ENCODE data around the gene CPNE1.
"Not testable (repeated sequence)": the region's sequence is repeated elsewhere in the genome, so short reads cannot be mapped to it uniquely, and the experiment has no call there.

CPNE1 gene

DNA sequence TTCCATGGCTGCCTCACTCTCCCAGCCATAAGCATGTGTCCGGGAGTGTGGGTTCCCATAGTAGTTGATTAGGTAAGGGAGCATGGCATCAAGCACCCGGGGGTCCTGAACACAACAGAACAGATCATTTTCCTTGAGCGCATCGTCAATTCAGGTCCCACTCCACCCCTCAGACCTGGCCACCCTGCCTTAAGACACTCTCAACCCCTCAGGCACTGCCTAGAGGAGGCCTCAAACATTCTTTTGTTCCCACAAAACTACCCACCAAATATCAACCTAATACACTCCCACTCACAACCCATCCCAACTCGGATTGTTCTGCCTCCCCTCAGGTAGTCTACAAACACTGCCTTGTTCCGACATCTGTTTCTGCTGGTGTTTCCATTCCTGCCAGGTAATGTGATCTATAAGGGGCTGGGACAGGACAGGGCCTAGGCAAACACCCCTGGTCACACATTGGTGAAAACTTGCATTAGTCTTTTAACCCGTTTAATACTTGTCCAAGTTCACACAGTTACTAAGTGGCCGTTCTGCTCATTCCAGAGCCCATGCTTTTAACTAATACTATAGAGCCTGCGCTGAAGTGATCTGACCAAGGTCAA lies 33.1 kb upstream of the CPNE1 start:
- DNase-seq: no peak

DNA sequence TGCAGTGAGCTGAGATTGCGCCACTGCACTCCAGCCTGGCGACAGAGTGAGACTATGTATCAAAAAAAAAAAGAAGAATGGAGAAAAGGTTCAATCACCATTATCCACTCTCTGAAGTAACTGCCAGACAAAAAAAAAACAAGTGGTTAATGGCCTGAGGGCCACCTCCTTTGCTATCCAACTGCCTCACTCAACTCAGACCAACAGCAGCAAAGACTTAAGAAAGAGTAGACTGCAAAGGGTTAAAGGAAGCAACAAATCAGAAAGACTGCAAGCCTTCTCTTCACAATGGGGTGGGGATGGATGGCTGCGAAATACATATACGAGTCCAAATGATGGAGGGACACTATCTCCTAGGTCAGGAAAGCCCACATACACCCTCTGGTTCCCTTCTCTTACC lies 31.3 kb upstream of the CPNE1 start:
- no peak for DNase-seq

DNA sequence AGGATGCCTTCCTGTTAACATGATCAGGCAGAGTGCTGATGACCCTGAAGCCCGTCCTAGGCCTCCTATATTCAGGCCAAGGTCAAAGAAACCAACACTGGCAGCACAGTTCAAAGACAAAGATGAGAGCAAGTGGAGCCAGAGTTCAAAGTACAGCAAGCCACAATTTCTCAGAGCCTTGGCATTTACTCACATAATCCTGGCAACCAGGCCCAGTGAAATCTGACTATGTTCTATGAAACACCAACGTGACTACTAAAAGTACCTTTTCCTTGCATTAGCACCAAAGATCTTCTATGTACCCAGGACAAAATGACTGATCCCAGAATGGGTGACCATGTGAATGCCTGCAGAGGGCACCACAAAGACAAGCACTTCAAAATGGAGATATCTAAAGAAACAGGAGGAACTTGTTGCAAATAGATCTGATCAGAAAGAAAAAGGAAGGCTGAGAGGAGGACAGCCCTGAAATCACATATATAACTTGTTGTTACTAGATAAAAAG lies 30.6 kb upstream of the CPNE1 start:
- no peak for DNase-seq

DNA sequence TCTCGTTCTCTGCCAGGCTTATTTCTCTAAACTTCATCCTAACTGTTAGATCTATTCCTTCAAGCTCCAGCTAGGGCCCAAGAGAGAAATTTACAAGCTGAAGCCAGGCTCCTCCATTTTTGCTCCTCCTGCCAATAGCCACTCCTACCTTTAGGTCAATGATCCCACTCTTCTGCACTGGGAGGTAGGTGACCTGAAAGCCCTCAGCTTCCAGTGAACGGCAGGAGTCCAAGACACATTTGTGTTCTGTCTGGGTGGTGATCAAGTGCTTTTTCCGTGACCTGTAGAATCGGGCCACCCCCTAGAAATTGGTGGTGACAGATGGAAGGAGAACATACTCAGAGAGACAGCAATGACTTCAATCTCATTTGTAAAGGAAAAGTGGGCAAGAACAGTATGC lies 25.6 kb upstream of the CPNE1 start:
- no peak for DNase-seq

DNA sequence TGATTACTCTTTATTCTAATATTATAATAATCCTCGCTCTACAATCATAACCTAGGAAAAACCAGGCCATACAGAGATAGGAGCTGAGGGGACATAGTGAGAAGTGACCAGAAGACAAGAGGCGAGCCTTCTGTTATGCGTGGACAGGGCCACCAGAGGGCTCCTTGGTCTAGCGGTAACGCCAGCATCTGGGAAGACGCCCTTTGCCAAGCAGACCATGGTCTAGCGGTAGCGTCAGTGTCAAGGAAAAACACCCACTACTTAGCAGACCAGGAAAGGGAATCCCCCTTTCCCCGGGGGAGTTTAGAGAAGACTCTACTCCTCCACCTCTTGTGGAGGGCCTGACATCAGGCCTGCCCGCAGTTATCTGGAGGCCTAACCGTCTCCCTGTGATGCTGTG lies 22.2 kb upstream of the CPNE1 start:
- not testable (repeated sequence) for DNase-seq

DNA sequence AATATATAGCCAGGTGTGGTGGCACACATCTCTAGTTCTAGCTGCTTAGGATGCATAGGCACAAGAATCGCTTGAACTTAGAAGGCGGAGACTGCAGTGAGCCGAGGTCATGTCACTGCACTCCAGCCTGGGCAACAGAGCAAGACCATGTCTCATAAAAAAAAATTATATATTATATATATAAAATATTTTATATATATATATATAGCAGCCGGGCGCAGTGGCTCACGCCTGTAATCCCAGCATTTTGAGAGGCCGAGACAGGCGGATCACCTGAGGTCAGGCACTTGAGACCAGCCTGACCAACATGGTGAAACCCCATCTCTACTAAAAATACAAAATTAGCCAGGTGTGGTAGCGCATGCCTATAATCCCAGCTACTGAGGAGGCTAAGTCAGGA lies 20.7 kb upstream of the CPNE1 start:
- not testable (repeated sequence) for DNase-seq

DNA sequence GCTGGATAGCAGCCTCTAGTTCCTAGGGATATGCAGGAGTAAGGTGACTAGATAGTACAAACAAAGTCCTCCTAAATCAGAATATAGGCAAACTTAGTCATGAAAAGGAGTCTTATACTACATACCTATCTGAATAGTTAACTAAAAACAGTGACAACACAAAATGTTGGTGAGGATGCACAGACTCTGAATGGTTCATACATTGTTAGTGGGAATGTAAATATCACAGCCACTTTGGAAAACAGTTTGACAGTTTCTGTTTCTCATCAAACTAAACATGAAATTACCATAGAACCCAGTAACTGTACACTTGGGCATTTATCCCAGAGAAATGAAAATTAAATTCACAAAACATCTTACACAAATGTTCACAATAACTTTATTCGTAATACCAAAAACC lies 17.3 kb upstream of the CPNE1 start:
- no peak for DNase-seq

DNA sequence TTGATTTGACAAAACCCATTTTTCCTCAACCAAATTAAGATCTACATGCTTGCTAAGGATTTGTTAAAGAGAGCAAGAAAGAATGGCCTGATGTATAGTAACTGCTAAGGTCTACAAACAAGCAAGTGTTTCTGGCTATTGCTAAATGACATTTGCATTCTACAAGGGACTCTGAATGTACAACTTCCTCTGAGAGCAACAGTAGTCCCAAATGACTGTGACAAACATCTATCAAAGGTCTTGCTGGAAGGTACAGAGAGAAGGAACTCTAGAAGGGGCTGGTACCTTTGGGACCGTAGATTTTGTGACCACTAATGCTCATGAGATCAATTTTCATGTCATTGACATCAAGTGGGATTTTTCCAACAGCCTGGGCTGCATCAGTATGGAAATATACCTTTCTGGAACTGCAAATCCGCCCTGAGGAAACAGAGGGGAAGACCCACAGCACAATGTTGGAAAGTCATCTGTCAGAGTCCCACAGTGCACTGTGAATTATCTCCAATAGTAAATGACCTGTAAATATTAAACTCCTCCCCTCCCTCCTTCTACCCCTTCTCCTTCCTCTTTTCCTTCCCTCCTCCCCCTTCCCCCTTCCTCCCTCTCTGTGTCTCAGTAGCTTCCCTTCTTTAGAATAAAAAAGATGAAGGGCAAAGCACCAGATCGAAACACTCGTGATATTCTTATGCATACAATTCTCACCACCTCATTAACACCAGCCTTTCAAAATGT lies 15.9 kb upstream of the CPNE1 start:
- DNase-seq: no peak

DNA sequence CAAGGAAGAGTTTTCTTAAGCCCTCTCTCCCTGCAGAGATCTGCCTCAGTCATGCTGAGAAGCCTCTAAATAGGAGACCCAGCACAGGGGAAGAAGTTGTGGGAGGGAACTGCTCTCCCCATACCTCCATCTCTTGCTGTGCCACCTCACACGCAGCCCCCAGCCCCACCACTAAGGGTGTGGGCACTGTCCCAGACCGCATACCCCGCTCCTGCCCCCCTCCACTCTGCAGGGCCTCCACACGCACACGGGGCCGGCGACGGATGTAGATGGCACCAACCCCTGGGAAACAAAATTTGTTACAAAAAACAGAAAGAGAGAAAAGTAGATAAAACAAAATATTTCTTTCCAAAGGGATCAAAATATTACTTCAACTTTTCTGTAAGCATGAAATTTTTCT lies 10.2 kb upstream of the CPNE1 start:
- DNase-seq: no peak

DNA sequence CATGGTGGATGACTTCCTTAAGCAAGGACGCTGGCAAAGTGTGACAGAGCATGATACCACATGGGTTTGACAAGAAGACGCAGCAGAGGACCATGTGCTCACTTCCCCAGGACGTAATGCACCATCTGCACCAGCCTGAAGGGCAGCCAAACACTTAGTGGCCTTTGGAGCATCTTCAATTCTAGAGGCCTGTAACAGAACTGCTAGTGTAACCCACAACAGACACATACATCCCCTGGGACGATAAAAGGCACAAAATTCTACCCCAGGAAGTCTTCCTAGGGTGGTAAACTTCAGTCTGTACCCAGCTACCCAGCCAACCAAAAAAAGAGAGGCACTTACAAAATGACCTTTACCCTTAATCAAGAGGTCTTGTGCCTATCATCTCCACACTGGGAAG lies 9.2 kb upstream of the CPNE1 start:
- DNase-seq: no peak

DNA sequence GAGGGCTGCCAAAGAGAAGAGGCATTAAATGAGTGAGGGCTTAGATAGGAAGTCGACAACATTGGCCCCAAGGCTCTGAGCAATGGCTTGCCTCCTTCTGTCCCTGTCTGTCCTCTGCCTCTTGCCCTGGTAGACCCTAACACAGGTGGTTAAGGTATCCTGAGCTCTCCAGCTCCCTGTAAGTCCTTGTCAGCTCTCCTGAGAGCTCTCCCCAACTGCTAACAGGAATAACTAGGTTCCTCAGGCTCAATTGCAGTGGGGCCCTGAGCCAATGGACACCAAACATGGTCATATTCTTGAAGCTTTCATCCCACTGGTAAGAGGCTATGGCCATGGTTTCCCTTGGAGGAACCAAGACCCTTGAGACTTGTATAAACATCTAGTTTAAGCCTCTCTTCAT lies 5.0 kb upstream of the CPNE1 start:
- DNase-seq: no peak

DNA sequence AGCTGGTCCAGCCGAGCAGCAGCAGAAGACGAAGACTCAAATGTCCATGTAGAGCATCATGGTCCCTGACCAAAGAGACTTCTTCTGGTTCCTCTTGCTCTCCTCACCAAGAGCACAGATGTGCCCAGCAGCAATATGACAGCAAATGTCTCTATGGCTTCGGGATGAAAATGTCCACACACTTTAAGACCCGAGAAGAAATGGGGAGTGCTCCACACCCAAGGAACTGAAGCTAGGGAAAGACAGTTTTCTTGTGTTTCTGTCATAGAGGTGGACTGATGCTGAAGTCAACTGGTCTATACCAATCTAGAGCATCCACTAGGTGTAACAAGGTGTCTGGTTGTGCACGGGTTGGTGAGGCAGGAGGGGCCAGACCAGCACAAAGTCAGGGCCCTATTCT lies 4.5 kb upstream of the CPNE1 start:
- DNase-seq: no peak

DNA sequence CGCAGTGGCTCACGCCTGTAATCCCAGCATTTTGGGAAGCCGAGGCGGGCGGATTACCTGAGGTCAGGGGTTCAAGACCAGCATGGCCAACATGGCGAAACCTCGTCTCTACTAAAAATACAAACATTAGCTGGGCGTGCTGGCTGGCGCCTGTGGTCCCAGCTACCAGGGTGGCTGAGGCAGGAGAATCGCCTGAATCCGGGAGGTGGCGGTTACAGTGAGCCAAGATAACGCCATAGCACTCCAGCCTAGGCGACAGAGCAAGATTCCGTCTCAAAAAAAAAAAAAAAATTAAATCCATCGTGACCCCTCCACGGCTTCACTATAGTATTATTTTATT lies 1.2 kb upstream of the CPNE1 start:
- no peak for DNase-seq

DNA sequence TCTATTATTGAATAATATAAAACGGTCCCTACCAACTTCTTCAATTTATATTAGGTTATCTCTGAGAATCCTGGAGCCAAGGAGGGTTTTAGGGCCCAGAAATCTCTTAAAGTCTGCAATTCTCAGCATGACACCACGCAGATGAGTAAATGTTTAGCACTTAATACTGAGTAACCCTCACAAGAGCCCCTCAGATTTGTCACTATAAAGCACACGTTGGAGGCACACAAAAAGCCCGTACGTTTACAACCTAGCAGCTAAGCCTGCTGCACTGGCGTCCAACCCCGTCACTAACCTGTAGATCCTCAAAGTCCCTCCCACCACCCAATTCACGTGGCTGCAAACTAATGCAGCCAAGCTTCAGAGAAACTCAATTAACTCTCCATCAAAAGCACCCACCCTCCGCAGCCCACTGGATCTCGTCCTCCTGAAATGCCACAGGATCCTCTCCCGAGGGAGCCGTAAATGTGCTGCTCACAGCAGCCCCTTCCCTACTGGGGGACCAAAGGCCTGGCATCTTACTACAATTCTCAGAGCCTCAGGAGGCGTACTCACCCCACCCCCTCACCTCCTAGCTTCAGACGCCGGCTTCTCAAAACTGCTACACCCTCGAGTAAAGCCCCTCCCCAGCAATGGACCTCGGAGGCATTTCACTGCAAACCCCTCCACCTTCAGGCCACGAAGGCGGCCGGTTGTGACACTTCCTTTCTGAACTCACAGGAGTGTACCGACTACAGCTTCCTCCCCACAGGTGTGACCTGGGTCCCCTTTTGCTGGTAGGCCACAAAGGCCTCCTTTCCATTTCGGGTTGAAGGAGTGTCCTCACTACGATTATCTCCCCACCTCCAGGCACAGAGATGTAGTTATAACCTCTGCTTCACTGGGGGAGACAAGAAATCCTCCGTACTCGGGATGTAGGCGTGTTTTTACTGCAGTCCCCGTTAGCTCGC lies 909 bp downstream of the CPNE1 start:
- DNase-seq: peak; percentile 17 to 47 (median 30)

DNA sequence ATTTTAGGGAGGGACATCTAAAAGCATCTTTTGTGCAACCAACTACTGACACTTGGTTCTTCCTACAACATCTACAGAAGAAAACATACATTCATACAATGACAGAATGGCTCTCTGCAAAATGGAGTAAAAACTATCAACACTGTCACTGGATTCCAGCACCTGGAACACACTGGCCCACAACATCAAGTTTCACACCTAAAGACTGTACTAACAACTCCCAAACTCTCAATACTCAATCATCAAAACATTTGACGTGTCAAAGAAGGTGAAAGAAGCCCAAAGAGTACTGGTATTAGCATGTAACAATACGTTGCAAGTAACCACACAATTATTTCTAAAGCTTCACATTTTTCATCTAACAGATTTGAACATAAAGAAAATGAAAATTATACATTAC lies 2.1 kb downstream of the CPNE1 start:
- DNase-seq: no peak

DNA sequence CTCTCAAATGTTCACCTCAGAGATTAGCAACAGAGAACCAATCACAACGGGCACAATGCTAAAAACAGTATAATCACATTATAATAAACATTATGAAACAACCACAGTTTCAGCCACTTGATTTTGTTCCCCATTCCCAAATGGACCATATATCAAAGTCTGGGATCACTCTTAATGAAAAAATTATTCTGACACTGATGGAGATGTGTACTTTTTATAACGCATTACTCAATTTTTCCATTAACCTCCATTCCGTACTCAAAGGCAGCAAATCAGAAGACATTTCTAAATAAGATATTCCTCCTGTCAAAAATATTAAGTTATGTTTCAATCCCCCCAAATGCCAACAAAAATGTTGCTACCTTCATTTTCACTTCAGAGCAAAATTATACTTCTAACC lies 2.8 kb downstream of the CPNE1 start:
- DNase-seq: no peak

DNA sequence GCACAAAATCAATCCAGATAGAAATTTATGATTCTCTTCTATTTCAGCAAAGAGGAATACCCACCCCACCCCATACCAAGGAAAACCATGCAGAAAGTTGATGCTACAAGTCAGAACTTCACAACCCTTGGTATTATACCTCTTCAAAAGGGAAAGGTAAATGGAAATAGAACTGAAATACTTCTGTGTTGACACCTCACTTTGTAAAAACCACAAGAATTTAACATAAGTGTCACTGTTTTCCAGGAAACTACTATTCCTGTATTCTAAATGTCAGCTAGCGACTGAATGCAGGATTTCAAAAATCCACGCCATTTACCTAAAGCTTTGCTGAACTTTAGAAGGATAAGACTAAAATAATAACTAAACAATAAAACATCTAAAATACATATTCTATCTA lies 3.6 kb downstream of the CPNE1 start:
- DNase-seq: no peak

DNA sequence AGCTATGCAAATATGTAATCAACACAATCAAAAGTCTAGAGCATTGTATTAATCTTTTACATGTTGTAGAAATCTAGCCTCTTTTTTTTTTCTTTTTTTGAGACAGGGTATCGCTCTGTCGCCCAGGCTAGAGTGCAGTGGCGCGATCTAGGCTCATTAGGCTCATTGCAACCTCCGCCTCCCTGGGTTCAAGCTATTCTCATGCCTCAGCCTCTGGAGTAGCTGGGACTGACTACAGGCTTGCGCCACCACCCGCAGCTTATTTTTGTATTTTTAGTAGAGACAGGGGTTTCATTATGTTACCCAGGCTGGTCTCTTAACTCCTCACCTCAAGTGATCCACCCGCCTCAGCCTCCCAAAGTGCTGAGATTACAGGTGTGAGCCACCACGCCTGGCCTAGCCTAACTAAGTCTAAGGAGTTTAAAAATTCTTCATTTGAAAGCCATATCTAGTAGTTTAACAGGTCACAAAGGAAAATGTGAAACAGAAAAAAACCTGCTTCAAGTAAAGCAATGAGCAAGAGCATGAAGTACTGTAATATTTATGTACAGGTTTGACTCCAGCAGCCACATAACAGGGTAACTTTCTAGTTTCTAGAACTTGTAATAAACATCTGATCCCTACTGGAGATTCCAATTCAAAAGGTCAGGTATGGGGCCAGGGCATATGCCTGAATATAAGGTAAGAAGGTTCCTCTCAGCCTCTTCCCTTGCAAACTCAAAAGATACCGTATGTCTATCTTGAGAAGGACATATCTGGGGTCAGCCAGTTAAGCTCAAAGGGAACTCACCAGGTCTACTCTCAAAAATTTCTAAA lies 4.4 kb downstream of the CPNE1 start:
- no peak for DNase-seq

DNA sequence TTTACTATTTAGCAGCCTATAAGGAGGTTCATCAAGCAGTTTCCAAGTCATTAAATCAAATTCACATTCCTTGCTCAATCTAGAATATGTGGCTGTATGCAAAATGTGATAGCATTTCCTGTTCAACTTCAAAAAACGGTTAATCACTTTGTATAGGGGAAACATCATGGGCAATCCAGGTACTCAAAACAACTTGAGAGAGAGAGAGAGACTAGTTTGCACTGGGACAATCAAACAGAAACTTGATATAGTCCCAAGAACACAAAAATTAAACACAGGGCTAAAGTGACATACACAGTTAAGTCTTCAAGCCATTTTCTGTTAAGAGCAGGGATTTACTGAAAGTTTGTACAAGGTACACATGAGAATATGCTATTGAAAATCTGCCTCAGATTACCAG lies 7.4 kb downstream of the CPNE1 start:
- no peak for DNase-seq

DNA sequence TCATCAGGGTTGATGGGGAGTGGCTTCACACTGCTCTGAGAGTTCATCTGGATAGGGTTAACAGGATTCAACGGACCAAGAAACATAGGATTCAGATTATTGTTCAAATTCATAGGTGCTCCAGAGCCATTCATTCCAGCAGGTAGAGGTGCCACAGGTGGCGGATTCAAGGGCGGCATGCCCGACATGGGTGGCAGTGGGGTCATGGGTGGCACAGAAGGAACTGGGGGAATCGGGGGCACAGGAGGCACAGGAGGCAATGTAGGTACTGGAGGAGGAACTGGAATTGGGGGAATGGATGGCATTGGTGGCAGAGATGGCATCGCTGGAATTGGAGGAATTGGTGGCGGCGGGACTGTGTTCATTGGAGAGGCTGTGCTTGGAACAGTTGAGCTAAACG lies 10.3 kb downstream of the CPNE1 start:
- no peak for DNase-seq

DNA sequence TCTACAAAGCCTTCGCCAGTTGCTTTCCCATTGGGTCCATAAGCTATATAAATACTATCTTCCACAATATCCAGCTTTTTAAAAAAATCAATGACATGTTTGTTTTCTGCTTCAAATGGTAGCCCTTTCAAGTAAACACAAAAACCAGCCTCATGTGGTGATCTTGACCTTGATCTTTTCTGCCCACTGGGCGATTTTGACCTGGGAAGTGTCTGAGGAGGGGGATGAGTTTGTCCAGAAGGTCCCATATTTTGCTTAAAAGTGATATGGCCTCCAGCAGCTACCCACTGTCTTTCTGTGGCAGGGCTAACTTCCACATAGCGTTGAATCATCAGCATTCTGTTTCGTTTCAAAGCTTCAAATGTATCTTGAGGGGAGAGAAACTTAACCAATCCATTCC lies 10.8 kb downstream of the CPNE1 start:
- DNase-seq: no peak

DNA sequence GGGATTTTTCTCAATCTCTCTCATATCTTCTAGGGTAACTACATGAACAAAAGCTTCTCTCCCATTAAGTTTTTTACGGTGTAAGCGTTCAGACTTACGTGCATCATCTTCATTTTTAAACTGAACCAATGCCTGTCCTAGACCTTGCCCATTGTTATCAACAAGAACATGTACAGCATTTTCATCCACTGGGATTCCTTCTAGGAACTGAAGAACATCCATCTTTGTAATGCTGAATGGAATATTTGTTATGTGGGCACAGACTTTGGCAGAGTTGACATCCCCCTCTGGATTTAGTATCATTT lies 11.3 kb downstream of the CPNE1 start:
- DNase-seq: no peak
